Measurements from ENCODE around the gene PDE2A.

- no peak for TF ChIP-seq CTCF (conservative IDR thresholded peaks at IDR 0.05; ENCODE audit: low read depth, low read length)
- no peak for TF ChIP-seq MAZ (IDR thresholded peaks at IDR 0.05; ENCODE audit: borderline replicate concordance, low read depth, low read length)
- no peak for TF ChIP-seq RAD21 (IDR thresholded peaks at IDR 0.05; ENCODE audit: low read length)
- no peak for TF ChIP-seq SMC3 (IDR thresholded peaks at IDR 0.05; ENCODE audit: low read depth, low read length)
- no peak for TF ChIP-seq ELK1 (IDR thresholded peaks at IDR 0.05; ENCODE audit: borderline replicate concordance, low read depth, low read length)
These were observed 32.4 kb upstream of the PDE2A start for GRCh38 chr11:72706579-72706978.

Measured in IMR-90 (cell line).